Keratinocyte (primary cell): ENCODE results near the gene NDUFA7.

ENCODE experiments used
- EZH2 ChIP-seq: IDR thresholded peaks from one replicate; pipeline ENCODE4 v1.6.1; 2012; ENCODE audit warnings: inconsistent platforms, mild to moderate bottlenecking, low read length, moderate library complexity
- TF ChIP-seq, protein P1 (sequence below), 3 experiments: IDR thresholded peaks in 1 of 3; conservative IDR thresholded peaks in 1 of 3; optimal IDR thresholded peaks in 1 of 3; 2 replicates in 2 of 3; 3 replicates in 1 of 3; pipeline versions ENCODE3 to v1.5.1; 2011; ENCODE audit warnings: low read length in 3 of 3, mild to moderate bottlenecking in 3 of 3, moderate library complexity in 2 of 3, control low read depth in 1 of 3, inconsistent platforms in 1 of 3; ENCODE audit not compliant: insufficient read depth in 2 of 3; ENCODE audit errors: extremely low read depth in 1 of 3

DNA sequence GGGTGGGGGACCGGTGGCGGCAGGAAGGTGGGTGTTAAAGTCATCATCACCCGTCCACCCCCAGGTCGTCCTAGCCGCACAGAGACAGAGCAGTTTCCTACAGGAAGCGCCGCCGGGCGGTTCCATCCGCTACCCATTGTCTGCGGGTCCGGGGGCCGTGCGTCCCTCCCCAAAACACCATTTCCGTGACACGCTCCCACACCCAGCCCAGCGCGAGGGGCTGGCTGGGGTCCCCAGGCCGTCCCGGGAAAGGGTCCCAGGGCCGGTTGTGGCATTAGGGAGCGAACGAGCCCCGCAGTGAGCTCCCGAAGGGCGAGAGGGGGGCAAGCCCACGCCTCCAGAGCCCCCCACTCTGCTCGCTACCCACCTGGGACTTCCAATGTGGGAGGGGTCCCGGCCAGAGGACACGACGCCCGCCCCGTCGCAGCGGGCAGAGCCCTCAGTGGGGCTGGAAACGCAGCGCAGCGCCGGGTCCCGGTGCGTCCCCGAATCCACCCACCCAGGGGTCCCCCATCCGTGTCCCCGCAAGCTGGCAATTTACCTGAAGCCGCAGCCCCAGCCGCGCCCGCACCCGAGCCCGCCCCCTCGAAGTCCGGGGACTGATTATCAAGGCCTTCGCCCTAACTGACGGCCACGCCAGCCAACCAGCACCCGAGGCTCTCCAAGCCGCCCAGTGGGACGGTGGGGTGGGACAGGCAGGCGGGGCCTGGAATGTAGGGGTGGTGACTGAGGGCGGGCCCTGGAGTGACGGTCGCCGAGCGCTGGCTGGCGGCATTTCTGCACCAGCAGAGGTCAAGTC is 21.7 kb upstream of the NDUFA7 start, which contains the start of gene KANK3:
- TF ChIP-seq, protein P1, sequence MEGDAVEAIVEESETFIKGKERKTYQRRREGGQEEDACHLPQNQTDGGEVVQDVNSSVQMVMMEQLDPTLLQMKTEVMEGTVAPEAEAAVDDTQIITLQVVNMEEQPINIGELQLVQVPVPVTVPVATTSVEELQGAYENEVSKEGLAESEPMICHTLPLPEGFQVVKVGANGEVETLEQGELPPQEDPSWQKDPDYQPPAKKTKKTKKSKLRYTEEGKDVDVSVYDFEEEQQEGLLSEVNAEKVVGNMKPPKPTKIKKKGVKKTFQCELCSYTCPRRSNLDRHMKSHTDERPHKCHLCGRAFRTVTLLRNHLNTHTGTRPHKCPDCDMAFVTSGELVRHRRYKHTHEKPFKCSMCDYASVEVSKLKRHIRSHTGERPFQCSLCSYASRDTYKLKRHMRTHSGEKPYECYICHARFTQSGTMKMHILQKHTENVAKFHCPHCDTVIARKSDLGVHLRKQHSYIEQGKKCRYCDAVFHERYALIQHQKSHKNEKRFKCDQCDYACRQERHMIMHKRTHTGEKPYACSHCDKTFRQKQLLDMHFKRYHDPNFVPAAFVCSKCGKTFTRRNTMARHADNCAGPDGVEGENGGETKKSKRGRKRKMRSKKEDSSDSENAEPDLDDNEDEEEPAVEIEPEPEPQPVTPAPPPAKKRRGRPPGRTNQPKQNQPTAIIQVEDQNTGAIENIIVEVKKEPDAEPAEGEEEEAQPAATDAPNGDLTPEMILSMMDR (optimal IDR thresholded peaks at IDR 0.05 in 1 of 3, IDR thresholded peaks at IDR 0.05 in 1 of 3, conservative IDR thresholded peaks at IDR 0.05 in 1 of 3; ENCODE audit: extremely low read depth in 1 of 3, insufficient read depth in 2 of 3, low read length in 3 of 3), result no peak
- TF ChIP-seq EZH2, result no peak
